HepG2 (cell line): ENCODE results near the gene PRRT1. TPM values are rescaled to one million over a fixed set of nuclear protein-coding genes. Genes with fewer than 3 reads are reported as not detected.

Source experiments
- AHR ChIP-seq: IDR thresholded peaks from 2 replicates; pipeline ENCODE4 v1.6.1; 2018; ENCODE audit warnings: missing genetic modification reagents, missing compliant biosample characterization
- ARNT ChIP-seq: fragments of 450-650 bp; IDR thresholded peaks from 2 replicates; pipeline ENCODE4 v1.6.1; 2017
- CBFB ChIP-seq: sonication (generic); formaldehyde crosslinking; IDR thresholded peaks from 2 replicates; pipeline ENCODE4 v1.4.0; 2020; ENCODE audit warnings: missing genetic modification reagents
- EP300 ChIP-seq, 3 experiments: sonication (generic) in 1 of 3; formaldehyde crosslinking in 1 of 3; IDR thresholded peaks; 2 replicates each; pipeline versions ENCODE4 v1.5.1 to v1.6.1; 2011 to 2020; ENCODE audit warnings: low read depth in 2 of 3, low read length in 2 of 3, borderline replicate concordance in 1 of 3, improper control_type of control experiment in 1 of 3, mild to moderate bottlenecking in 1 of 3, missing genetic modification reagents in 1 of 3, moderate library complexity in 1 of 3
- ETV5 ChIP-seq: IDR thresholded peaks from 2 replicates; pipeline ENCODE4 v1.6.1; 2018; ENCODE audit warnings: missing biosample characterization, missing genetic modification reagents, inconsistent platforms, borderline replicate concordance
- HMG20A ChIP-seq: IDR thresholded peaks from 2 replicates; pipeline ENCODE4 v1.6.1; 2016; ENCODE audit warnings: borderline replicate concordance
- HNRNPH1 ChIP-seq: fragments of 200-400 bp; formaldehyde crosslinking; optimal IDR thresholded peaks from 2 replicates; pipeline ENCODE3; 2017; ENCODE audit warnings: mild to moderate bottlenecking, low read depth, low read length
- IRF2 ChIP-seq: IDR thresholded peaks from 2 replicates; pipeline ENCODE4 v1.6.1; 2018; ENCODE audit warnings: missing genetic modification reagents, missing compliant biosample characterization
- KAT8 ChIP-seq: IDR thresholded peaks from 2 replicates; pipeline ENCODE4 v1.6.1; 2016; ENCODE audit warnings: missing genetic modification reagents, missing compliant biosample characterization
- MIER3 ChIP-seq: IDR thresholded peaks from 2 replicates; pipeline ENCODE4 v1.6.1; 2016; ENCODE audit warnings: missing compliant biosample characterization, borderline replicate concordance
- MTF2 ChIP-seq: sonication (generic); formaldehyde crosslinking; IDR thresholded peaks from 2 replicates; pipeline ENCODE4 v1.5.0; 2020; ENCODE audit warnings: missing genetic modification reagents, borderline replicate concordance
- PCBP1 ChIP-seq: fragments of 200-400 bp; formaldehyde crosslinking; IDR thresholded peaks from 2 replicates; pipeline ENCODE4 v1.6.1; 2017; ENCODE audit warnings: mild to moderate bottlenecking, low read depth, low read length, borderline replicate concordance
- RAD21 ChIP-seq: fragments of 450-650 bp; formaldehyde crosslinking; IDR thresholded peaks from 2 replicates; pipeline ENCODE4 v1.5.0; 2020; ENCODE audit warnings: mild to moderate bottlenecking
- RFX3 ChIP-seq: IDR thresholded peaks from 2 replicates; pipeline ENCODE4 v1.6.1; 2016; ENCODE audit warnings: missing biosample characterization, missing genetic modification reagents
- SIN3A ChIP-seq: IDR thresholded peaks from 2 replicates; pipeline ENCODE4 v1.6.1; 2011; ENCODE audit warnings: low read depth, mild to moderate bottlenecking, control low read depth, low read length, borderline replicate concordance
- SP2 ChIP-seq: sonication (generic); formaldehyde crosslinking; IDR thresholded peaks from 2 replicates; pipeline ENCODE4 v1.5.1; 2020; ENCODE audit warnings: mild to moderate bottlenecking, missing genetic modification reagents
- THAP11 ChIP-seq: IDR thresholded peaks from 2 replicates; pipeline ENCODE4 v1.6.1; 2016; ENCODE audit warnings: missing biosample characterization, missing genetic modification reagents
- ZFP1 ChIP-seq: IDR thresholded peaks from 2 replicates; pipeline ENCODE4 v1.6.1; 2016
- ZFX ChIP-seq: sonication (generic); formaldehyde crosslinking; IDR thresholded peaks from 2 replicates; pipeline ENCODE4 v1.4.0; 2020; ENCODE audit warnings: mild to moderate bottlenecking, low read depth, missing genetic modification reagents, moderate library complexity
- ZNF12 ChIP-seq: sonication (generic); formaldehyde crosslinking; IDR thresholded peaks from 2 replicates; pipeline ENCODE4 v1.5.0; 2020; ENCODE audit warnings: missing genetic modification reagents
- ZNF264 ChIP-seq: sonication (generic); formaldehyde crosslinking; IDR thresholded peaks from 2 replicates; pipeline ENCODE4 v1.4.0; 2020; ENCODE audit warnings: missing genetic modification reagents
- ZNF383 ChIP-seq: sonication (generic); formaldehyde crosslinking; IDR thresholded peaks from 2 replicates; pipeline ENCODE4 v1.4.0; 2020; ENCODE audit warnings: missing genetic modification reagents, mild to moderate bottlenecking, borderline replicate concordance
- ZNF451 ChIP-seq: sonication (generic); formaldehyde crosslinking; IDR thresholded peaks from 2 replicates; pipeline ENCODE4 v1.5.0; 2020; ENCODE audit warnings: mild to moderate bottlenecking, missing genetic modification reagents
- ZNF547 ChIP-seq: sonication (generic); formaldehyde crosslinking; IDR thresholded peaks from 2 replicates; pipeline ENCODE4 v1.5.1; 2020; ENCODE audit warnings: mild to moderate bottlenecking, missing genetic modification reagents
- polyA plus RNA-seq, 8 experiments: library from polyadenylated mRNA; depleted of rRNA in 3 of 8; stranded (reverse) in 7 of 8; unstranded in 1 of 8; fragments of >200 nt; fragmentation: Illumina TruSeq in 4 of 8; extraction: Trizol in 4 of 8; gene quantifications; 2 replicates each; pipeline versions ENCODE4 v1.2.1 to v1.2.3, GENCODE V29; 2011 to 2016; ENCODE audit warnings: low read depth in 4 of 8, missing spikeins in 1 of 8, mixed read lengths in 1 of 8; ENCODE audit not compliant: insufficient read depth in 1 of 8
- total RNA-seq, 5 experiments: library from RNA; depleted of rRNA; stranded (reverse); fragments of >200 nt; fragmentation: Illumina TruSeq; extraction: Trizol; gene quantifications; 2 replicates each; pipeline ENCODE4 v1.2.3, GENCODE V29; 2016; ENCODE audit warnings: low read depth in 1 of 5
- TF ChIP-seq, protein P1 (sequence below): sonication (generic); formaldehyde crosslinking; IDR thresholded peaks from 2 replicates; pipeline ENCODE4 v1.5.0; 2020; ENCODE audit warnings: missing genetic modification reagents
- TF ChIP-seq, protein P2 (sequence below): sonication (generic); formaldehyde crosslinking; IDR thresholded peaks from 2 replicates; pipeline ENCODE4 v1.5.0; 2020; ENCODE audit warnings: missing genetic modification reagents
- TF ChIP-seq, protein P3 (sequence below): sonication (generic); formaldehyde crosslinking; IDR thresholded peaks from 2 replicates; pipeline ENCODE4 v1.4.0; 2020; ENCODE audit warnings: mild to moderate bottlenecking, missing genetic modification reagents

PRRT1 gene
- total and polyA plus RNA-seq, 2 of the 13 experiments (the other 11 are each of a cell fraction or from before 2014, with no cell fraction given), result 0.64 to 1.4 TPM

DNA sequence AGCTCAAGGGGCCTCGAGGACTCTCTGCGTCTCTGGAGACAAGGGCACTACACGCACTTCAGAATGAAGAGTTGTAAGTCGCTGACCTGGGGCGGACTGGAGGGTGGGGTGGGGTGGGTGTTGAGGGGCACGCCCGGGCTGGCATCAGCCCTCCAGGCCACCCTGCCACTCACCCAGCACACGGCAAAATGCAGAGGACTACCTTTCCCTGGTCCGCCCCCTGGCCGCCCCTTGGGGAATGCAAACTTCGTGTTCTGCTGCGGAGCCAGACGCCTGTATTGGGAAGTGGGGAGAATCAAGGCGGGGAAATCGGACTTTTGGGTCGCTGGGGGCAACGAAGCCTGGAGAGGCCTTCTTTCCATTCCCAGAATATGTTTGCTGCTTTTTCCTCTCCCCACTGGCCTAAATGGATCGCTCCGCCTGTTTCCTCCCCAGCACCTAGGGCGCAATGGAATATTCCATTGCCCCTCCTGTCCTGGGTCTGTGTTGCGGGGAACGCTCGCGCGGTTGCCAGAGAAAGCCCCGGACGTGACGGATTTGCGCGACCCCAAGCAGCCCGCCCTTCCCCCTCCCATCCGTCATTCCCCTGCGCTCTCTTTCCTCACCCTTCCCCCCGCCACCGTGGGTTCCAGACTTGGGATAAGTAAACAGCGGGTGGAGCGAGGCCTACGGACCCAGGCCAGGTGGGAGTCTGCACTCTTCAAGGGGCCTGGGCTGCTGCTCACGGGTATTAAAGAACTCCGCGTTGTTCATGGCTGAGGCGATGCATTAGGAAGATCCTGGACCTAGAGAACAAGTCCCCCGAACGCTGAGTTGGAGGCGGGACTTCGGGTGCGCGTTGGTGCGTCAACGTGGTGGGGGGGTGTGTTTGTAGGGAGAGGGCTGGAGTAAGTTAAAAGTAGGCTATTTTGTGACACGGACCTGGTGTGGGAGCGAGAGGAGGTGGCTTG, 2.1 kb upstream of the PRRT1 start, which contains the start of gene PPT2 (continued):
- TF ChIP-seq, protein P1, sequence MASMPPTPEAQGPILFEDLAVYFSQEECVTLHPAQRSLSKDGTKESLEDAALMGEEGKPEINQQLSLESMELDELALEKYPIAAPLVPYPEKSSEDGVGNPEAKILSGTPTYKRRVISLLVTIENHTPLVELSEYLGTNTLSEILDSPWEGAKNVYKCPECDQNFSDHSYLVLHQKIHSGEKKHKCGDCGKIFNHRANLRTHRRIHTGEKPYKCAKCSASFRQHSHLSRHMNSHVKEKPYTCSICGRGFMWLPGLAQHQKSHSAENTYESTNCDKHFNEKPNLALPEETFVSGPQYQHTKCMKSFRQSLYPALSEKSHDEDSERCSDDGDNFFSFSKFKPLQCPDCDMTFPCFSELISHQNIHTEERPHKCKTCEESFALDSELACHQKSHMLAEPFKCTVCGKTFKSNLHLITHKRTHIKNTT, result peak; percentile 67; the same call in 1 of the 2 replicates
- TF ChIP-seq THAP11 (CRISPR knock-in tag), result peak; percentile 86
- TF ChIP-seq AHR (CRISPR knock-in tag), result peak; percentile 27
- TF ChIP-seq ZNF451 (CRISPR knock-in tag), result no peak
- TF ChIP-seq ZFX (CRISPR knock-in tag), result peak; percentile 96
- TF ChIP-seq, protein P2, sequence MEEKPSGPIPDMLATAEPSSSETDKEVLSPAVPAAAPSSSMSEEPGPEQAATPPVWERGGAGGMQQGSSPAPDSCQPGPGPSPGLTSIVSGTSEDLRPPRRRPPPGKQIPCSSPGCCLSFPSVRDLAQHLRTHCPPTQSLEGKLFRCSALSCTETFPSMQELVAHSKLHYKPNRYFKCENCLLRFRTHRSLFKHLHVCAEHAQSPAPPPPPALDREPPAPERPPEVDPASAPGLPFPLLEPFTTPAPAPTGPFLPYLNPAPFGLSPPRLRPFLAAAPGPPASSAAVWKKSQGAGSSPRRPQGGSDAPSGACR, result no peak
- 0 out of 2 replicates have a peak, but pooled peaks have one; percentile 22 for TF ChIP-seq ZFP1 (CRISPR knock-in tag)
- no peak for TF ChIP-seq HNRNPH1
- peak; percentile 80 for TF ChIP-seq RFX3 (CRISPR knock-in tag)
- peak; percentile 55; the same call in 1 of the 2 replicates for TF ChIP-seq ZNF12
- TF ChIP-seq ZNF264 (CRISPR knock-in tag), result peak; percentile 39; the same call in 1 of the 2 replicates
- TF ChIP-seq ARNT, result no peak
- peak; percentile 37 for TF ChIP-seq RAD21 (CRISPR knock-in tag)
- peak; percentile 82 for TF ChIP-seq ETV5 (CRISPR knock-in tag)
- peak; percentile 24; the same call in 1 of the 2 replicates for TF ChIP-seq ZNF383
- peak; percentile 90 for TF ChIP-seq PCBP1
- TF ChIP-seq, protein P3, sequence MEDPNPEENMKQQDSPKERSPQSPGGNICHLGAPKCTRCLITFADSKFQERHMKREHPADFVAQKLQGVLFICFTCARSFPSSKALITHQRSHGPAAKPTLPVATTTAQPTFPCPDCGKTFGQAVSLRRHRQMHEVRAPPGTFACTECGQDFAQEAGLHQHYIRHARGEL (CRISPR knock-in tag), result 0 out of 2 replicates have a peak, but pooled peaks have one; percentile 34
- TF ChIP-seq SP2, result peak; percentile 68; the same call in 1 of the 2 replicates
- peak; percentile 54; the same call in 1 of the 2 replicates for TF ChIP-seq MIER3
- TF ChIP-seq KAT8 (CRISPR knock-in tag), result peak; percentile 94
- TF ChIP-seq ZNF547 (CRISPR knock-in tag), result peak; percentile 76
- TF ChIP-seq IRF2, result peak; percentile 93
- TF ChIP-seq SIN3A, result peak; percentile 97; the same call in 1 of the 2 replicates
- TF ChIP-seq CBFB (CRISPR knock-in tag), result no peak
- no peak; the same call in 1 of the 2 replicates for TF ChIP-seq MTF2
- 0 out of 2 replicates have a peak, but pooled peaks have one; percentile 23 for TF ChIP-seq HMG20A (CRISPR knock-in tag)
- TF ChIP-seq EP300 (IDR thresholded peaks at IDR 0.05; ENCODE audit: low read depth in 2 of 2, low read length in 2 of 2), result peak; percentile 71 to 82
- peak; percentile 69; the same call in 1 of the 2 replicates for TF ChIP-seq EP300 (CRISPR knock-in tag; IDR thresholded peaks at IDR 0.05; ENCODE audit: borderline replicate concordance)
